GM19468 (cell line): ENCODE measurements around the gene SLC6A12.

Source experiments
- ATAC-seq: cut with Tn5 transposase; IDR thresholded peaks from one replicate; pipeline ENCODE4 v1.9.1; 2021; ENCODE audit warnings: mild to moderate bottlenecking, moderate library complexity, moderate number of reproducible peaks; ENCODE audit not compliant: unreplicated experiment; ENCODE audit errors: extremely low read depth

Gene SLC6A12

GRCh38 chr12:181921-182320 lies 32.0 kb downstream of the SLC6A12 start:
- ATAC-seq = no peak

DNA sequence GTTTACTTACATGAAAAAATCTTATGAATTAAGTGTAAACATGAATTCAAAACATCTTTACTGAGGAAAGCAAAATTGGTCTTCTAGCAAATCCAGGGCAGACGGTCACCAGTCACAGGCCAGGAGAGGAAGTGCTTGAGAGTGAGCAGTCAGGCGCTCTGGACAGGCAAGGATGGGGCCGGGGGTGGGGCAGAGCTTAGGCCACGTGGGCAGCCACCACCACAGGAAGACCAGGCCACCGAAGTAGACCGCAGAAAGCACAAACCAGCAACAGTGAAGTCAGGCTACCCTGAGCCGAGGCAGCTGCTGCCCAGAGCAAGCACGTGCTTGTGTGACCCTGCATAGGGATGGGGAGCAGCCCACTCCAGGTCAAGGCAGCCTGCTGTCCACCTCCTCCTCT lies 33.5 kb downstream of the SLC6A12 start:
- no peak for ATAC-seq

DNA sequence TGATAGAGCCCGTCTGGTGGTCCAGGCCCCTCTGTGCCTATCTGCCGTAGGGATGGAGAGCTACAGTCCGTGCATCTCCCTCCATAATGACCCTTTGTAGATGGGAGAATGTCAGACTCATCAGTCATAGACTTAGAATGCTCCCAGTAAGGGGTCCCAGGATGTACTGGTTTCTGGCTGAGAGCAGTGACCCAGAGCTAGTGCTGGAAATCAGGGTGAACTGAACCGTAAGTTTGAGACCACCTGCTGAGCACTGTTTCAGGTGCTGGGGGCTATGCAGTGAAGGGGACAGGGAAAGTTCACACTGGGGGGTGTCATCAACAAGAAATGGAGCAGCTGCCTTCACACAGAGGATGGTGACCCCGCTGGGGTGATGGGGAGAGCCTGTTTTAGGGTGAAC lies 34.1 kb downstream of the SLC6A12 start:
- no peak for ATAC-seq

- no peak for ATAC-seq
Measured at GRCh38 chr12:179131-179884, 34.6 kb downstream of the SLC6A12 start.

- no peak for ATAC-seq
Measured at GRCh38 chr12:178829-179109, 35.2 kb downstream of the SLC6A12 start.

- ATAC-seq = no peak
Measured at GRCh38 chr12:177980-178828, 35.8 kb downstream of the SLC6A12 start.

DNA sequence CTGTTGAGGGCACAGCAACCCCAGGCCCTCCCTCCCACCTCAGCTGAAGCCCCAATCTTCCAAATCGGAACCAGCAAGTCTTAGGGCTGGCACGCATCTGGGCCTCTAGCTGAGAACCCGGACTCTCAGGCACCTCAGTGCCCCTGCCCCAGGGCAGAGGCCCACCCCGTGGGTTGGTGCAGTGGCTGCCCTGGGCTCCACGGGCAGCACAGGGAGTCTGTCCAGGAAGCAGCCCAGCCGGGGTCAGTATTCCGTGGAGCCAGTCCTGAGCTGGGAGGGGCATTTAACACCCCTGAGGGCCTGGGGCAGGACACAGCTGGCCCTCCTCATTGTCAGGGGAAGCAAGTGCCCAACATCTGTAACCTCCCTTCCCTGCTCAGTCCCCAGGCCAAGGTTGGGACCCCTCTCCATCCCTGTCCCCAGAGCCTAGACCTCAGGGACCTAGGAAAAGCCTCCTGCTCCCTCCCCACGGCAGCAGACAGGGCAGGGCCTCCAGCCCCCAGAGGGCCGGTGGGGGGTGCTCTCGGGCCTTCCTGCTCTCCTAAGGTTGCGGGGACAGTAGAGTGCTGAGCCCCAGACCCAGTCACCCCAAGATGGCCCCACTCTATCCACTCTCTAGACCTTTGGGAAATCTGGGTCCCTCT lies 36.5 kb downstream of the SLC6A12 start:
- no peak for ATAC-seq

DNA sequence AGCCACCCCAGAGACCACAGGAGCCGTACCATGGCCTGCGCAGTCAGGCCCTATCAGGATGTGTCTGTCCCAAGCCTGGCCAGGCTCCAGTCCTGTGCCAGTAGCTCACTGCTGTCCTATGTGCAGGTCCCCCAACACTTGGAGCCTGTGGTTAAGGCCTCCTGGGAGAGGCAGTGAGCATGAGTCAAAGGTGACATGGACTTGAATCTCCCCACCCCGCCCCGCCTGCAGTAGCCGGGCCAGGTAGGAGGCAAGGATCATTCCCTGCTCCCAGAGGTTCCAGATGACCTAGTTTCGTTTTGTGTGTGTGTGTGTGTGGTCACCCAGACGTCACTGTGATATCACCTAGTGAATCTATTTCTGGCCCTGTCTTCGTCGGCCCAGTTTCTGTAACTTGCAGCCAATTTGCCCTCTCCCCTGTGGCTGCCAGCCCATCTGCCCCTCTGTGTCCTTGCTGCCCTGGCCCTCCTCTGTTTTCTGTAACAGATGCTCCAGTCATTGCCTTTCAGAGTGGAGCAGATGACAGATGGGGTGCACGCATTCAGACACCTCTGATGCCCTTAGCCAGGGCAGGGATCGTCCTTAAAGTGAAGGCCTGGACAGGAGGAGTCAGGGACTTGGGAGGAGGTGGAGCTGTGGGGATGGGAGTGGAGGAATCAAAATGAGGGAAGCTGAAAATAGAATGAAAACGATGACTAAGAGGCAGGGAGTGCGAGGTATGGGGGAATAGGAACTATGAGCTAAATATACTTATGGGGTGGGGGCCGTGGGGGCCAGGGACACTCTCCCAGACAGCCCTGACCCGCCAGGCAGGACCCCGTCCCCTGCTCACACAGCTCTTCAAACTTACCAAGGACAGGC lies 37.4 kb downstream of the SLC6A12 start:
- ATAC-seq = no peak

- ATAC-seq = no peak
Measured at GRCh38 chr12:175759-176158, 38.2 kb downstream of the SLC6A12 start.

- ATAC-seq = no peak
Measured at GRCh38 chr12:175250-175649, 38.7 kb downstream of the SLC6A12 start.

DNA sequence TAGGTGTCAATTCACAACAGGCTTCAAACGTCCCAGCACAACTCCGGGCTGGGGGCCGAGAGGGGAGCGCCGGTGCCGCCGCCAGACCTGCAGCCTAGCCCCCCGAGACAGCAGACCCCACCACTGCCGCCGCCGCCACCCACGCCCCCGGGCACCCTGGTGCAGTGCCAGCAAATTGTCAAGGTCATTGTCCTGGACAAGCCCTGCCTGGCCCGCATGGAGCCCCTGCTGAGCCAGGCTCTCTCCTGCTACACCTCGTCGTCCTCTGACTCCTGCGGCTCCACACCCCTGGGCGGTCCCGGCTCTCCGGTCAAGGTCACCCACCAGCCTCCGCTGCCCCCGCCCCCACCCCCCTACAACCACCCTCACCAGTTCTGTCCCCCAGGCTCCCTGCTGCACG lies 39.4 kb downstream of the SLC6A12 start:
- ATAC-seq = no peak

DNA sequence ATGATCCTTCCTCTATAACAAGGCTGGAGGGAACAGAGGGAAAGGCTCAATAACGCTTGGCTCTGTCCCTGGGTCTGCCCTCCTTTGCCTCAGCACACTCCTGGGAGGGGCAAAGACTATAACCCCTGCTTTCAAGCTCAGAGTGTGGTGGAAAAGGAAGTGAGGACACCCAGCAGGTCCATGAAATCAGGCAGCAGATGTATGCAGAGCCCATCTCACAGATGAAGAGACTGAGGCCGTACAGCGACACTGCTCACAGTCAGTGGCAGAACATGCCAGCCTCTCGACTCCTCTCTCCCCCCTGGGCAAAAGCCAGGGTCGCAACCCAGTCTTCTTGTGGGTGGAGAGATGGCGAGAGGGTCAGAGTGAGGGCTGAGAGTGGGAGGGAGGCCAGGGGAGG lies 39.8 kb downstream of the SLC6A12 start:
- ATAC-seq = no peak

DNA sequence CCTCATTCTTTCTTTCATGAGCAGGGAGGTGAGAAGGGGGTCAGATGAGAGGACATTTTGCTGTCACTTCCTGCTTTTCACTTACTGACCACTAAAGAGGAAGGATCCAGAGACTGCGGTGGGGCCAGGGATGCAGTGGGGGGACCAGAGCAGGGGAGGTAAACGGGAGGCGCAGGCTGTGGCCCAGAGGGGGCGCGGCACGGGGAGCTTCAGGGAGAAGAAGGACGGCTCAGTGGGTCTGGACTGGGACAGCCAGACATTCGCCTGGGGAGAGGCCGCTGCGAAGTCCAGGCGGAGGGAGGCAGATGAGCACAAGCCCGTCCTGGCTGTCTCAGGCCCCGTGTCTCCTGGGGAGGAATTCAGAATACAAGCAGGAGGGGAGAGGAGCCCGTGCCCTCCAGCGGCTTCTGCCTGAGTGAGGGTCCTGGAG lies 41.2 kb downstream of the SLC6A12 start:
- ATAC-seq = no peak

GRCh38 chr12:171743-172676 lies 41.9 kb downstream of the SLC6A12 start:
- ATAC-seq = no peak

DNA sequence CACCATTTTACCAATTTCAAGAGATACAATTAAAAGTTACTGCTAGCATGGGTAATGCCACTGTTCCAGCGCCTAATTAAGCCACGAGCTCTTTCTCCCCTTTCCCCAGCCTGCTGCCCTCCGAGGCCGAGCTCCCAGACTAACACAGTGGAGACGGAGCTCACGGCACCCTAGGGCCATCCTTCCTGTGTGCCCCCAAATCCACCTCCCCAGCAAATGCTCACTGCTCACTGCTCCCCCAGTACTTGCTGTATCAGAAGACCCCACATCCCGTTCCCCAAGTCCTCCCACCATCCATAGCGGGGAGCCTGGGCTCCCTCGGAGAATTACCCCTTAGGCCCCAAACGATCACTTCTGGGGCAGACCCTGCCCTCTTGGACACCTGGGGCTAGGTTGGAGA lies 42.7 kb downstream of the SLC6A12 start:
- ATAC-seq = no peak

DNA sequence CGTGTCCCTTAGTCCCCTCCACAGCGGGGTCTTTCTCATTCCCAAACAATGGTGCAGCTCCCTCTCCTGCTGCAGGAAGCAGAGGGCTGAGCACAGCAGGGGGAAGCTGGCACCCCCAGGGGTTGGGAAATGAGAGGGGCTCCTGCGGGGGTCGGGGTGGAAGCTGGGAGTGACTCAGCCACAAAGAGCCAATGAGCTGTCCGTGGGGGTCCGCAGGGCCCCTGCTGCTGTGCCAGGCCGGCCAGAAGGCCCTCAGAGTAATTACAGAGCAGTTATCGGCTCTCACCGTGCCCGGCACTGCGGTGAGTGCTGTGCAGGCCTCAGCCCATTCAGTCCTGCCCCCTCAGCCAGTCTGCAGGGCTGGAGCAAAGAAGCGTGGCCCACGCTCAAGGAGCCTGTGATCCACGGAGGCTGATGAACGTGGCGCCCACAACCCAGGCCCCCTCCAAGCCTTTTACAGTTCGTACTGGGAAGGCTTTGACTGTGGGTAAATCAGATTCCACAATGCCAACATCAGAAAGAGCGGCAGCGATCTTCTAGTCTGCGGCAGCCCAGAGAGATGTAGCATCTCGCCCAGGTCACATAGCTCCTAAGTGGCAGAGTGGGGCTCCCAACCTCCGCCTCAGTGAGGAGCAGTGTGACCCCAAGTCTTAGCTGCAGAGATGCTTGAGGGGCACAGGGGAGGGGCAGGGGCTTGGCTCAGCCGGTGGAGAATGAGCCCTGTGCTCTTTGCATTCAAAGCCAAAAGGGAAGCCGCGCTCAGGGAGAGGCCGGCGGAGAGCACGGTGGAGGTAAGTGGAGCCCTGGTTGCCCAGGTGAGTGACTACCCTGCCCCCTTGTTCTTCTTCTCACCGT lies 43.4 kb downstream of the SLC6A12 start:
- no peak for ATAC-seq

GRCh38 chr12:169528-170370 lies 44.2 kb downstream of the SLC6A12 start:
- ATAC-seq = no peak
